ENCODE measurements around the gene LRP2. TPM values are rescaled to one million over a fixed set of nuclear protein-coding genes. Genes with fewer than 3 reads are reported as not detected.

The LRP2 gene
- total and polyA plus RNA-seq, 2 of the 4 experiments (the other 2 are of a cell fraction): not detected

DNA sequence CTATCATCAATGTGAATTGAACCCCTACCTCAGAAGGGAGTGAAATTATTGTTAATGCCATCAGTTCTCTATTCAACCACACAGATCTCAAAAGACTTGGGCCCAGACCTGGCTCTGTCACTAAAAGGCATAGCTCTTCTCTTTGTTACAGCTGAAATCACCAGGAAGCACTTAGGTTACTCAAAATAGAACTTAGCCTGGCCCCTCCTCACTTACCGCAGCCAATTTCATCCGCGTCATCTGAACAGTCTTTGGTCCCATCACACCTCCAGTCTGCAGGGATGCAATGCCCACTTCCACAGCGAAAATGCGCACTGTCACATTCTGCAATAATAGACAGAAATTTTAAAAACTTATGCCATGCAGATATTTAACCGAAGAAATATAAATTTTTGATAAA is 41.8 kb downstream of the LRP2 start:
- H3K23ac ChIP-seq (ENCODE audit: low read depth, low read length): no peak overlapping the region
- H2AK9ac ChIP-seq (replicated peaks; ENCODE audit: low read depth, low read length, poor library complexity): no peak overlapping the region
- H2AK5ac ChIP-seq (ENCODE audit: low read depth, low read length): no peak overlapping the region
- no peak overlapping the region for H3K4ac ChIP-seq (ENCODE audit: low read depth, low read length)
- ChIA-PET POLR2A (ENCODE audit: unreplicated experiment) (no interaction called here), CTCF (no interaction called here)
- ATAC-seq (ENCODE audit: low read depth) (no peak), DNase-seq (no peak)
- no peak overlapping the region for H4K5ac ChIP-seq (ENCODE audit: low read depth, low read length)
- no peaks in the 10 kb centered on the region for H3K4me1 ChIP-seq (ENCODE audit: control insufficient read depth, insufficient read depth, low read length)
- no peaks in the 10 kb centered on the region for H3K79me1 ChIP-seq (ENCODE audit: low read depth in 1 of 2, low read length in 2 of 2)
- in situ Hi-C loops (cut with MboI; ENCODE audit: low sequenced_read_pairs) (no loop called here), intact Hi-C loops (cut with micrococcal nuclease) (no loop called here), dilution Hi-C loops (cut with HindIII; ENCODE audit: low sequenced_read_pairs, unreplicated experiment) (no loop called here)
- WGBS, 2 experiments (ENCODE audit: extremely low coverage in 2 of 2, insufficient read length in 1 of 2): 86% methylated on average over 3 of the region's 6 CpGs; no CpG with 5 or more reads in 1 of the 2 experiments
- H4K91ac ChIP-seq (ENCODE audit: insufficient read depth, low read depth, low read length): no peak overlapping the region
- H3K4me2 ChIP-seq (ENCODE audit: low read depth, low read length): no peak overlapping the region
- TF ChIP-seq SMC3 (IDR thresholded peaks at IDR 0.05; ENCODE audit: low read depth, low read length): no peak
- no peaks in the 10 kb centered on the region for H4K20me1 ChIP-seq (ENCODE audit: insufficient read depth, low read length)
- H3K4me3 ChIP-seq (ENCODE audit: insufficient read depth, low read depth, low read length): no peak overlapping the region
- no peak overlapping the region for H3K27ac ChIP-seq (ENCODE audit: insufficient read depth, low read length)
- H2BK120ac ChIP-seq (ENCODE audit: low read depth, low read length): no peak overlapping the region
- no peak overlapping the region for H3K18ac ChIP-seq (ENCODE audit: low read depth, low read length)
- no peak overlapping the region for H4K8ac ChIP-seq (ENCODE audit: low read depth in 2 of 2, low read length in 2 of 2)
- no peak overlapping the region for H2BK15ac ChIP-seq (ENCODE audit: low read depth, low read length)
- BruUV-seq (replicated peaks): no TSS peak
- H3K9me3 ChIP-seq (ENCODE audit: control insufficient read depth, insufficient read depth, low read length): no peaks in the 10 kb centered on the region
- H3K9me1 ChIP-seq (ENCODE audit: insufficient read depth, low read length): no peaks in the 10 kb centered on the region
- no peak overlapping the region for H2AFZ ChIP-seq (replicated peaks; ENCODE audit: low read length, poor library complexity)
- no peak overlapping the region for H3K9ac ChIP-seq (ENCODE audit: low read depth, low read length)
- no peak overlapping the region for H2BK5ac ChIP-seq (ENCODE audit: low read depth, low read length, poor library complexity, severe bottlenecking)
- no peak overlapping the region for H3K14ac ChIP-seq (replicated peaks; ENCODE audit: low read depth, low read length)
- H2BK20ac ChIP-seq (ENCODE audit: low read depth, low read length): no peak overlapping the region
- no peaks in the 10 kb centered on the region for H3K27me3 ChIP-seq (ENCODE audit: control insufficient read depth, insufficient read depth, low read length)
- H3K56ac ChIP-seq (ENCODE audit: extremely low read depth, insufficient read depth, low read length): no peak overlapping the region
- H3K36me3 ChIP-seq (ENCODE audit: control insufficient read depth, insufficient read depth, low read length): no peaks in the 10 kb centered on the region
